H7 (cell line): ENCODE measurements around the gene TNFSF8. TPM values are rescaled to one million over a fixed set of nuclear protein-coding genes. Genes with fewer than 3 reads are reported as not detected.

Source experiments
- DNase-seq: peaks from one replicate; pipeline ENCODE4 v3.0.0; 2012
- H3K27me3 ChIP-seq: 2 replicates; pipeline ENCODE4 v1.6.0; 2011; ENCODE audit warnings: mild to moderate bottlenecking, low read length; ENCODE audit not compliant: control insufficient read depth, insufficient read depth
- H3K36me3 ChIP-seq: replicated peaks from 2 replicates; pipeline ENCODE4 v1.5.1; 2011; ENCODE audit warnings: low read length; ENCODE audit not compliant: control insufficient read depth, insufficient read depth
- H3K4me3 ChIP-seq: 2 replicates; pipeline ENCODE4 v1.5.1; 2011; ENCODE audit warnings: low read depth, mild to moderate bottlenecking, control low read depth, low read length, moderate library complexity; ENCODE audit not compliant: insufficient read depth
- total RNA-seq: library from RNA; depleted of rRNA; stranded (reverse); fragments of >200 nt; shearing (Covaris generic); gene quantifications from 2 replicates; pipeline ENCODE4 v1.2.3, GENCODE V29; 2014

The TNFSF8 gene
- total RNA-seq, 1 experiment from 2014 or later = not detected

DNA sequence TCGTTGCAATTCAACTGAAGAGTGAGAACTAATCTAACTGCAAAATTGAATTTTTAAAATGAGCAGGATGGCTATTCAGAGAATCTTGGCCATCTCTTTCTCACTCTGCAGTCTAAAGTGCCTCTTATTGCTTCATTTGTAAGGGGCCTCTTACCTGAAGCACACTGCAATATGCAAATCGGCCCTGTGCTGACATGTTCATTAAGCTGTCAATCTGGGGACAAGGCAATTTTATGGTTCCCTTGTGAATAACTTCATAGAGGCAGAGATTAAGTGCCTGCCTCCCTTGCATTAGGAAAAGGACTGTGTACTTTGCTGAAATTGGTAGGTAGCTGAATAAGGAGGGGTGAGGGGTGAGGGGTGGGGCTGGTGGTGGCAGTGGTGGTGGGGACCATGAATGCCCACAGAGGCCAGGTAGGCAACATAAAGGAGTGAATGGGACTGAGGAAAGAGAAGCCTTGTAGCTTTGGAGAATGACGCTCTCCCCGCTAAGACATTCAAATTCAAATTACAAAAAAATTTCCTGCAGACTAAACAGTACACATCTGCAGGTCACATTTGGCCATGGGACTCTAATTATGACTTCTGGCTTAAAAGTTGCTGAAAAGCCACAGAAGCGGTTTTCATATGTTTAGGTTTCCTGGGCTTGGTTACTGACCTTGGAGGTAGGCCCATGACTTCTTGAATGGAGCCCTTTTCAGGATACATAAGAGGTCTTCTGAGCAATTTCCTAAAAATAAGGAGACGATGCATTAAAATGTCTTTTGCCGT lies 25.0 kb downstream of the TNFSF8 start:
- Histone ChIP-seq H3K36me3 (no peaks in the 10 kb centered on the region), H3K4me3 (no peak overlapping the region), H3K27me3 (peaks cover 1% of the 10 kb centered on the region; the same call in 1 of the 2 replicates)
- DNase-seq = no peak

GRCh38 chr9:114902786-114903524 lies 27.4 kb downstream of the TNFSF8 start:
- DNase-seq = no peak
- H3K27me3 ChIP-seq = no peaks in the 10 kb centered on the region
- no peaks in the 10 kb centered on the region for H3K36me3 ChIP-seq
- H3K4me3 ChIP-seq = no peak overlapping the region

- no peaks in the 10 kb centered on the region for H3K36me3 ChIP-seq
- no peak for DNase-seq
- H3K27me3 ChIP-seq = no peaks in the 10 kb centered on the region
- H3K4me3 ChIP-seq = no peak overlapping the region
These were observed 29.2 kb downstream of the TNFSF8 start for GRCh38 chr9:114900942-114901802.

DNA sequence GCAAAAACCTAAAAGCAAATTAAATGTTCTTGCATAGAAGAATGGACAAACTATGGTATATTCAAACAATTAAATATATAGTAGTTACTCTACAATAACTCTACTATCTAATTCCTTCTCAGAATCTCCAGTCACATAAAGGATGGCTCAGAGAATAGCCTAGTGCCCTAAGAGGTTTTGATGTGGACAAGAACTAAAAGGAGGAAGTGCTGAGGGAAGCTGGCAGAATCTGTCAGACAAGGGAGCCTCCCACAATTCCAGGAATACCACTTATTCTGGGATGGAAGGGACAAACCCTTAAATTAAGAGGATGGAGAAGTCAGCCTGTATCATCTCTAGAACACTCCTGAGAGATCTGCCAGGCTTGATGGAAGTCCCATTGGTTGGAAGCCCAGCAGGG lies 30.4 kb downstream of the TNFSF8 start:
- Histone ChIP-seq H3K4me3 (no peak overlapping the region), H3K36me3 (no peaks in the 10 kb centered on the region), H3K27me3 (no peaks in the 10 kb centered on the region)
- no peak for DNase-seq

DNA sequence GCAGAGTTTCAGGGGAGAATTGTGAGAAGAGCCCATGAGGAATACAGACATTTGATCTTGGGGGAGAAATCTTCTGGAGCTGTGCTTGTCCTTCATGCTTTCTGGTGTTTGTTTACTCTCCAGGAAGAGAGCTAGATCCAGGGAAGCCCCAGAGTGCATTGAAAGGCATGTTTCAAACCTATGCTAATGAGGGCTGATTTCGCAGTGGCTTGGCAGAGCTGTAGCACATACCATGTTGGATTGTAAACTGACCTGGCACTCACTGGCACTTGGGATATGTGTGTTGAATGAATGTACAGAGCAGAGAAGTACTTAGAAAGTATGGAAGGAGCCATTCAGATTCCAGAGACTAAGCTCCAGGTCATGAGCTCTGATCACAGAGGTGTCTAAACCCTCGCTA lies 30.9 kb downstream of the TNFSF8 start:
- Histone ChIP-seq H3K27me3 (no peaks in the 10 kb centered on the region), H3K36me3 (no peaks in the 10 kb centered on the region), H3K4me3 (no peak overlapping the region)
- no peak for DNase-seq

DNA sequence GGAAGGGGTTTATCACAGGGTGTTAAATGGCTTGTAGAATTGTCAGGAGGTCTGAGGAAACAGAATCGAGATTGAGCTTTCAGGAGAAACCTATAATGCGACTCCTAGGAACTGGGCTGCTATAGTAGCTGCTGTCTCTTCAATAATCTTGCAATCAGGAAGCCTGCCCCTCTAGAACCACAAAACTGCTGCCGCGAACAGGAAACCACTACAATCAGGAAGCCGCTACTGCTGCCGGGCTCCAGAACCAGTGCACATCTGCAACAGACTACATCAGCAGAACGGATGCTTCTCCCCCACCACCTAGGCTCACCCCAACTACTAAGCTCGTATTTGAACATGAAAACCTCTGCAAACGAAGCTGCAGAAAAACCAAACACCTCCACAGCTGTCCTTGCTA lies 31.6 kb downstream of the TNFSF8 start:
- Histone ChIP-seq H3K36me3 (no peaks in the 10 kb centered on the region), H3K4me3 (no peak overlapping the region), H3K27me3 (no peaks in the 10 kb centered on the region)
- no peak for DNase-seq

DNA sequence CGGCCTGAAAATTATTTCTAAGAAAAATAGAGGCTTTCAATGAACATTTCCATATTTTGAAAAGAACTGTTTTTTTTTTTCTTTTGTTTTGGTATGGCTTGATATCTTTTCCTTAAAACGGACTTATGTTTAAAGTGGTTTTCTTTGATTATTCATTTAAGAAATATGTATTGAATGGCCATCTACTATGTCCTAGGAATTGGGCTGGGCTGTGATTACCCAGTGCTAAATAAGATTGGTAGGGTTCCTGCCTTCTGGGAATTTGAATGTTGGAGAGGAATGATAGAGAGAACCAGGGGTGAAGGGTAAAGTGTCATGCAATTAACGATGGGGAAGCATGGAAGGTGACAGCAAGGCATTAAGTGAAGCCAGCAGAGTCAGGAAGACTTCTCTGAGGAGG lies 33.2 kb downstream of the TNFSF8 start:
- H3K27me3 ChIP-seq = no peaks in the 10 kb centered on the region
- DNase-seq = no peak
- H3K36me3 ChIP-seq = no peaks in the 10 kb centered on the region
- no peak overlapping the region for H3K4me3 ChIP-seq

GRCh38 chr9:114896344-114896743 lies 34.0 kb downstream of the TNFSF8 start:
- Histone ChIP-seq H3K36me3 (no peaks in the 10 kb centered on the region), H3K4me3 (no peak overlapping the region)
- DNase-seq = no peak

GRCh38 chr9:114895521-114895991 lies 34.8 kb downstream of the TNFSF8 start:
- no peak for DNase-seq

More at GRCh38 chr9:114896344-114896743, 34.0 kb downstream of the TNFSF8 start:
- H3K27me3 ChIP-seq = no peaks in the 10 kb centered on the region

GRCh38 chr9:114894609-114895433 lies 35.6 kb downstream of the TNFSF8 start:
- H3K36me3 ChIP-seq = no peaks in the 10 kb centered on the region
- no peaks in the 10 kb centered on the region; the same call in 1 of the 2 replicates for H3K27me3 ChIP-seq
- no peak overlapping the region for H3K4me3 ChIP-seq
- no peak for DNase-seq

More at GRCh38 chr9:114895521-114895991, 34.8 kb downstream of the TNFSF8 start:
- Histone ChIP-seq H3K36me3 (no peaks in the 10 kb centered on the region), H3K4me3 (no peak overlapping the region), H3K27me3 (no peaks in the 10 kb centered on the region)

DNA sequence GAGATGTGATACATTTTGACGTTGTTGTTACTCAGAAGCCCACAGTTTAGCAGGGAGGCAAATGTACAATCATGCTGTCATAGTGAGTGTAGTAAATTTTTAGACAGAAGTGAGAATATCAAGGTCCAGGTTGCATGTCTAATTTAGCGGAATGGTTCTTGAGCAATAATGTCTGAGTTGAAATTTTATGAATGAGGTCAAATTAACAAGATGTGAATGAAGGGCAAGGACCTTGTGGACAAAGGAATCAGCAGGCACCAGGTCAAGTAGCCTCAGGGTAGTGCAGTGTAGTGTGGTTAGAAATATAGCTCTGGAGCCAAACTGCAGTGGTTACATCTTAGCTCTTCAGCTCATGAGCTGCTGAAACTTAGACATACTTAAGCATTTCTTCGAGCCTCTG lies 36.2 kb downstream of the TNFSF8 start:
- Histone ChIP-seq H3K36me3 (no peaks in the 10 kb centered on the region), H3K27me3 (no peaks in the 10 kb centered on the region; the same call in 1 of the 2 replicates), H3K4me3 (no peak overlapping the region)
- no peak for DNase-seq

DNA sequence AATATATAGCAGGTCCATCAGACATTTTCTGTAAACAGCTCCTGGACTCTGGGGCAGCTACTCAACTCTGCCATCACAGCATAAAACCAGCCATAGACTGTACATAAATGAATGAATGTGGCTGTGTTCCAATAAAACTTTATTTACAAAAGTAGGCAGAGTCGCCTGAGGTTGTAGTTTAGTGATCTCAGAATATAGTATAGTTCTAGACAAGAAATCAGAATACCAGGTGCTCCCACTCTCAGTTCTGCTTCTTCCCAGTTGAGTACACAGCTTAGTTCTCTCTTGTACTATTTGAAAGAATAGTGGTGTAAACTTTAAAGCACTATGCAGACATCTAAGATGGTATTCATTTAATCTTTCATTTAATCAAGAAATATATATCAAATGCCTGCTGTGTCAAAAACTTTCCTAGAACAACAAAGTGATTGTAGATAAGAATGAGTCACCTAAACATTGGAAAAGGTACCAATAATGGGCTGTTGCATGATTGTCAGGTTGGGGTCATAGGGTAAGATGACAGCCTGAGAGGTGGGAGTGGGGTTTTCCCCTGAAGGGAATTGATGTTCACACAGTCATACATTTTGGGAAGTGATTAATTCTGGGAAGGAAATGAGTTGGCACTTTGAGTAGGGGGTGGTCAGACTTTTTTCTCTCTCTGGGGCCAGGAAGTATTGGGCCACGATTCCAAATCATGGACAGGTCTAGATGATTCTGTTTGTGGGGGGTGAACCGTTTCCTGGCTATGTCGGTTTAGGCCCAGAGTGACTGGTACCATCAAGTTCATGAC lies 37.0 kb downstream of the TNFSF8 start:
- DNase-seq = no peak
- no peak overlapping the region for H3K4me3 ChIP-seq
- no peaks in the 10 kb centered on the region for H3K36me3 ChIP-seq
- no peaks in the 10 kb centered on the region; the same call in 1 of the 2 replicates for H3K27me3 ChIP-seq

DNA sequence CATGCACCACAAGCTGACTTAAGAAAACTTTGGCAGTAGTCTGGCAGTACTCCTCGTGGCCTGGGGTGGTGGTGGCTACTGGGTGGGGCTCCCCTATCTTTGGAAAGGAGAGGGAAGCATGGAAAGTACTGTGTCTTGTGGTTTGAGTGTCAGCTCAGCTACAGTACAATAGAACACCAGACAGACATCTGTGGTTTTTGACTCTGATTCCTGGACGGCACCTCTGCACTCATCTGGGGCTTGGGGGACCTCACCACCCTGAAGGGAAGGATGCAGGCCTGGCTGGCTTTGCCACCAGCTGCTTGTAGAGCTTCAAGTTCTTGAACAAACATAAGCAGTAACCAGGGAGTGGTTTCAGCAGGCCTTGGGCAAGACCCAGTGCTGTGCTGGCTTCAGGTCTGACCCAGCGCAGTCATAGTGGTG lies 40.6 kb downstream of the TNFSF8 start:
- no peaks in the 10 kb centered on the region for H3K36me3 ChIP-seq
- no peaks in the 10 kb centered on the region; the same call in 1 of the 2 replicates for H3K27me3 ChIP-seq
- no peak overlapping the region for H3K4me3 ChIP-seq
- DNase-seq = no peak
